GM23338 (cell line): ENCODE results near the gene NACAD. TPM values are rescaled to one million over a fixed set of nuclear protein-coding genes. Genes with fewer than 3 reads are reported as not detected.

Source experiments
- ATAC-seq: fragments of 200-7000 bp; cut with Tn5 transposase; 3 replicates; pipeline ENCODE4 v1.9.1; 2020
- DNase-seq: peaks from one replicate; pipeline ENCODE4 v3.0.0-alpha.2; 2015; ENCODE audit warnings: low spot score
- H2AFZ ChIP-seq: fragments of 200-600 bp; sonication (generic); 2 replicates; pipeline ENCODE4 v1.8.0; 2016; ENCODE audit warnings: antibody characterized with exemption, mild to moderate bottlenecking, moderate library complexity
- H3F3A ChIP-seq: fragments of 200-600 bp; sonication (generic); replicated peaks from 2 replicates; pipeline ENCODE4 v1.8.0; 2017; ENCODE audit warnings: antibody characterized with exemption, mixed run types, low read depth
- H3K27ac ChIP-seq: fragments of 200-600 bp; sonication (generic); 2 replicates; pipeline ENCODE4 v1.6.1; 2016; ENCODE audit warnings: low read depth
- H3K27me3 ChIP-seq: fragments of 200-600 bp; sonication (generic); 2 replicates; pipeline ENCODE4 v1.8.0; 2016; ENCODE audit warnings: mild to moderate bottlenecking, mixed run types, moderate library complexity; ENCODE audit not compliant: insufficient read depth
- H3K36me3 ChIP-seq: fragments of 200-600 bp; sonication (generic); 2 replicates; pipeline ENCODE4 v1.8.0; 2016; ENCODE audit warnings: mild to moderate bottlenecking; ENCODE audit not compliant: insufficient read depth
- H3K4me1 ChIP-seq: fragments of 200-600 bp; sonication (generic); 2 replicates; pipeline ENCODE4 v1.8.0; 2016; ENCODE audit warnings: mild to moderate bottlenecking, moderate library complexity; ENCODE audit not compliant: insufficient read depth
- H3K4me2 ChIP-seq: fragments of 200-600 bp; sonication (generic); 2 replicates; pipeline ENCODE4 v1.7.1; 2017; ENCODE audit warnings: mixed run types
- H3K4me3 ChIP-seq: fragments of 200-600 bp; sonication (generic); 2 replicates; pipeline ENCODE4 v1.6.1; 2016; ENCODE audit warnings: mixed run types
- H3K79me2 ChIP-seq: fragments of 200-600 bp; sonication (generic); replicated peaks from 2 replicates; pipeline ENCODE4 v1.8.0; 2017; ENCODE audit warnings: mild to moderate bottlenecking; ENCODE audit not compliant: insufficient read depth
- H3K9me2 ChIP-seq: fragments of 200-600 bp; sonication (generic); 2 replicates; pipeline ENCODE4 v1.8.0; 2017; ENCODE audit not compliant: insufficient read depth
- H4K20me1 ChIP-seq: fragments of 200-600 bp; sonication (generic); replicated peaks from 2 replicates; pipeline ENCODE4 v1.8.0; 2017; ENCODE audit warnings: mild to moderate bottlenecking; ENCODE audit not compliant: insufficient read depth
- H3K27ac Mint-ChIP-seq: 2 replicates; pipeline ENCODE4 v1.8.0; 2020; ENCODE audit warnings: inconsistent platforms, mild to moderate bottlenecking, moderate library complexity, mixed read lengths
- H3K27me3 Mint-ChIP-seq: 3 replicates; pipeline ENCODE4 v1.8.0; 2022; ENCODE audit warnings: low read depth, mild to moderate bottlenecking, moderate library complexity, mixed read lengths, inconsistent platforms; ENCODE audit not compliant: insufficient read depth, poor library complexity
- H3K36me3 Mint-ChIP-seq: 3 replicates; pipeline ENCODE4 v1.8.0; 2021; ENCODE audit warnings: low read depth, mild to moderate bottlenecking, inconsistent platforms, moderate library complexity, mixed read lengths
- H3K4me1 Mint-ChIP-seq: 3 replicates; pipeline ENCODE4 v1.8.0; 2020; ENCODE audit warnings: mild to moderate bottlenecking, inconsistent platforms, mixed read lengths
- H3K4me3 Mint-ChIP-seq: 3 replicates; pipeline ENCODE4 v1.8.0; 2021; ENCODE audit warnings: moderate library complexity, mild to moderate bottlenecking, inconsistent platforms, mixed read lengths
- H3K9me3 Mint-ChIP-seq: 3 replicates; pipeline ENCODE4 v1.8.0; 2020; ENCODE audit warnings: moderate library complexity, mild to moderate bottlenecking, inconsistent platforms, mixed read lengths
- CREB1 ChIP-seq: fragments of 250-450 bp; sonication (Bioruptor Pico); IDR thresholded peaks from 2 replicates; pipeline ENCODE4 v1.5.0; 2020; ENCODE audit warnings: low read depth, mild to moderate bottlenecking, moderate library complexity
- EZH2 ChIP-seq: fragments of 200-600 bp; sonication (generic); IDR thresholded peaks from one replicate; pipeline ENCODE4 v1.8.0; 2017; ENCODE audit warnings: antibody characterized with exemption, mild to moderate bottlenecking, low read depth; ENCODE audit not compliant: unreplicated experiment
- EZH2phosphoT487 ChIP-seq: fragments of 200-600 bp; sonication (generic); IDR thresholded peaks from one replicate; pipeline ENCODE4 v1.8.1; 2018; ENCODE audit warnings: antibody characterized with exemption; ENCODE audit not compliant: unreplicated experiment
- JUNB ChIP-seq: IDR thresholded peaks from one replicate; pipeline ENCODE4 v1.6.1; 2016; ENCODE audit warnings: antibody characterized with exemption; ENCODE audit not compliant: unreplicated experiment
- NANOG ChIP-seq: IDR thresholded peaks from 2 replicates; pipeline ENCODE4 v1.6.1; 2016; ENCODE audit warnings: antibody characterized with exemption, borderline replicate concordance
- POLR2AphosphoS5 ChIP-seq: IDR thresholded peaks from 2 replicates; pipeline ENCODE4 v1.6.1; 2016; ENCODE audit warnings: antibody characterized with exemption, low read depth
- STAT1 ChIP-seq: IDR thresholded peaks from one replicate; pipeline ENCODE4 v1.6.1; 2016; ENCODE audit warnings: antibody characterized with exemption; ENCODE audit not compliant: unreplicated experiment
- ZNF114 ChIP-seq: fragments of 250-450 bp; sonication (Bioruptor Pico); IDR thresholded peaks from 2 replicates; pipeline ENCODE4 v1.5.0; 2020; ENCODE audit warnings: mild to moderate bottlenecking, moderate library complexity
- ZNF331 ChIP-seq: fragments of 250-450 bp; sonication (Bioruptor Pico); IDR thresholded peaks from 2 replicates; pipeline ENCODE4 v1.5.0; 2020; ENCODE audit warnings: low read depth, mild to moderate bottlenecking, moderate library complexity
- polyA plus RNA-seq: library from polyadenylated mRNA; unstranded; fragments of >200 nt; fragmentation: Nextera tagmentation; extraction: Ambion mirVana; gene quantifications from 2 replicates; pipeline ENCODE4 v1.2.1, GENCODE V29; 2016
- total RNA-seq: library from RNA; depleted of rRNA; stranded (reverse); fragments of >200 nt; shearing (Covaris generic); gene quantifications from 2 replicates; pipeline ENCODE4 v1.2.3, GENCODE V29; 2014
- TF ChIP-seq, protein P1 (sequence below): fragments of 250-450 bp; sonication (Bioruptor Pico); IDR thresholded peaks from 2 replicates; pipeline ENCODE4 v1.5.0; 2020; ENCODE audit warnings: mild to moderate bottlenecking, moderate library complexity
- TF ChIP-seq, protein P2 (sequence below): IDR thresholded peaks from 2 replicates; pipeline ENCODE4 v1.6.1; 2016; ENCODE audit warnings: antibody characterized with exemption
- TF ChIP-seq, protein P3 (sequence below), 2 experiments: fragments of 200-600 bp in 1 of 2; sonication (generic) in 1 of 2; conservative IDR thresholded peaks; 2 replicates each; pipeline versions ENCODE4 v1.5.1 to v1.6.1; 2016 to 2017; ENCODE audit warnings: antibody characterized with exemption in 2 of 2, low read depth in 2 of 2, mild to moderate bottlenecking in 2 of 2, moderate library complexity in 1 of 2

Gene NACAD
- total and polyA plus RNA-seq, 2 experiments from 2014 or later: 6.1 to 11.2 TPM

DNA sequence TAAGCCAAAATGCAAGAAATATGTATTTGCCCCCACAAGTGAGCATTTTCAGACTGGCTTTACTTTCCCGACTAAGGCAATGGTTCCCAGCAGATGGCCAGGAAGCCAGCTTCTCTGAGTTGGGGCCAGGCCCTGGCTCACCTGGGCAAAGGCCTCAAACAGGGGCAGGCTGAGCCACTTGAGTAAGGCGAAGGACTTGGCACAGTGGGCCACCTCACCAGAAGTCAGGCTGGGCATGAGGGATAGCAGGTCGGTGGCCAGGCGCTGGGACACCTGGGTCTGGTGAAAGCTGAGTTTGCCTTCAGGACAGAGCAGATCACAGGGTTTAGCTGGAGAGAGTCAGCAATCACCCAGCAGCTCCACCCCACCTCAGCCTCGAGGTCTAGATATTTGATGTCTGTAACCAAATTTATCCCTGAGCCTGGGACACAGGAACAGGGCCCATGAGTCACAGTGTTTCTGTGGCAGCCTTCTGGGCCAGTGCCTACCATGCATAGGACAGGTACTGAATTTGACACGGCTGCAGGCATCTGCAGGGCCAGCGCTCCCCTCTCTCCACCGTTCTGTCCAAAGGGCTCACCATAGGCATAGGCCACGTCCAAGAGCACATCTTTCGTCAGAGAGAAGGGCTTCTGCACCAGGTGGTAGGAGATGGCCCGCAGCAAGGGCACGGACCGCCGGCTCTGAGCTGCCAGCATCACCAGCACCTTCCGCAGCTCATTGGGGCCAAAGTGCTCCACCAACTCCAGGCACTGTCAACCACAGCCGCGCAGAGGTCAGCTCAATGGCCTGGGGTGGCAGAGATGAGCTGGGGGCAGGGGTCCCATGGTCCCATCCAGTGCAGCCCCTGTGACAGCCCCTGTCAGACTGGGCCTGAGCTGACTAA lies 15.4 kb upstream of the NACAD start (continued):
- TF ChIP-seq, protein P1, sequence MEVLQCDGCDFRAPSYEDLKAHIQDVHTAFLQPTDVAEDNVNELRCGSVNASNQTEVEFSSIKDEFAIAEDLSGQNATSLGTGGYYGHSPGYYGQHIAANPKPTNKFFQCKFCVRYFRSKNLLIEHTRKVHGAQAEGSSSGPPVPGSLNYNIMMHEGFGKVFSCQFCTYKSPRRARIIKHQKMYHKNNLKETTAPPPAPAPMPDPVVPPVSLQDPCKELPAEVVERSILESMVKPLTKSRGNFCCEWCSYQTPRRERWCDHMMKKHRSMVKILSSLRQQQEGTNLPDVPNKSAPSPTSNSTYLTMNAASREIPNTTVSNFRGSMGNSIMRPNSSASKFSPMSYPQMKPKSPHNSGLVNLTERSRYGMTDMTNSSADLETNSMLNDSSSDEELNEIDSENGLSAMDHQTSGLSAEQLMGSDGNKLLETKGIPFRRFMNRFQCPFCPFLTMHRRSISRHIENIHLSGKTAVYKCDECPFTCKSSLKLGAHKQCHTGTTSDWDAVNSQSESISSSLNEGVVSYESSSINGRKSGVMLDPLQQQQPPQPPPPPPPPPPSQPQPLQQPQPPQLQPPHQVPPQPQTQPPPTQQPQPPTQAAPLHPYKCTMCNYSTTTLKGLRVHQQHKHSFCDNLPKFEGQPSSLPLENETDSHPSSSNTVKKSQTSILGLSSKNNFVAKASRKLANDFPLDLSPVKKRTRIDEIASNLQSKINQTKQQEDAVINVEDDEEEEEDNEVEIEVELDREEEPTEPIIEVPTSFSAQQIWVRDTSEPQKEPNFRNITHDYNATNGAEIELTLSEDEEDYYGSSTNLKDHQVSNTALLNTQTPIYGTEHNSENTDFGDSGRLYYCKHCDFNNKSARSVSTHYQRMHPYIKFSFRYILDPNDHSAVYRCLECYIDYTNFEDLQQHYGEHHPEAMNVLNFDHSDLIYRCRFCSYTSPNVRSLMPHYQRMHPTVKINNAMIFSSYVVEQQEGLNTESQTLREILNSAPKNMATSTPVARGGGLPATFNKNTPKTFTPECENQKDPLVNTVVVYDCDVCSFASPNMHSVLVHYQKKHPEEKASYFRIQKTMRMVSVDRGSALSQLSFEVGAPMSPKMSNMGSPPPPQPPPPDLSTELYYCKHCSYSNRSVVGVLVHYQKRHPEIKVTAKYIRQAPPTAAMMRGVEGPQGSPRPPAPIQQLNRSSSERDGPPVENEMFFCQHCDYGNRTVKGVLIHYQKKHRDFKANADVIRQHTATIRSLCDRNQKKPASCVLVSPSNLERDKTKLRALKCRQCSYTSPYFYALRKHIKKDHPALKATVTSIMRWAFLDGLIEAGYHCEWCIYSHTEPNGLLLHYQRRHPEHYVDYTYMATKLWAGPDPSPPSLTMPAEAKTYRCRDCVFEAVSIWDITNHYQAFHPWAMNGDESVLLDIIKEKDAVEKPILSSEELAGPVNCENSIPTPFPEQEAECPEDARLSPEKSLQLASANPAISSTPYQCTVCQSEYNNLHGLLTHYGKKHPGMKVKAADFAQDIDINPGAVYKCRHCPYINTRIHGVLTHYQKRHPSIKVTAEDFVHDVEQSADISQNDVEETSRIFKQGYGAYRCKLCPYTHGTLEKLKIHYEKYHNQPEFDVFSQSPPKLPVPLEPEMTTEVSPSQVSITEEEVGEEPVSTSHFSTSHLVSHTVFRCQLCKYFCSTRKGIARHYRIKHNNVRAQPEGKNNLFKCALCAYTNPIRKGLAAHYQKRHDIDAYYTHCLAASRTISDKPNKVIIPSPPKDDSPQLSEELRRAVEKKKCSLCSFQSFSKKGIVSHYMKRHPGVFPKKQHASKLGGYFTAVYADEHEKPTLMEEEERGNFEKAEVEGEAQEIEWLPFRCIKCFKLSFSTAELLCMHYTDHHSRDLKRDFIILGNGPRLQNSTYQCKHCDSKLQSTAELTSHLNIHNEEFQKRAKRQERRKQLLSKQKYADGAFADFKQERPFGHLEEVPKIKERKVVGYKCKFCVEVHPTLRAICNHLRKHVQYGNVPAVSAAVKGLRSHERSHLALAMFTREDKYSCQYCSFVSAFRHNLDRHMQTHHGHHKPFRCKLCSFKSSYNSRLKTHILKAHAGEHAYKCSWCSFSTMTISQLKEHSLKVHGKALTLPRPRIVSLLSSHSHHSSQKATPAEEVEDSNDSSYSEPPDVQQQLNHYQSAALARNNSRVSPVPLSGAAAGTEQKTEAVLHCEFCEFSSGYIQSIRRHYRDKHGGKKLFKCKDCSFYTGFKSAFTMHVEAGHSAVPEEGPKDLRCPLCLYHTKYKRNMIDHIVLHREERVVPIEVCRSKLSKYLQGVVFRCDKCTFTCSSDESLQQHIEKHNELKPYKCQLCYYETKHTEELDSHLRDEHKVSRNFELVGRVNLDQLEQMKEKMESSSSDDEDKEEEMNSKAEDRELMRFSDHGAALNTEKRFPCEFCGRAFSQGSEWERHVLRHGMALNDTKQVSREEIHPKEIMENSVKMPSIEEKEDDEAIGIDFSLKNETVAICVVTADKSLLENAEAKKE (CRISPR knock-in tag): no peak
- no peak for TF ChIP-seq ZNF331 (CRISPR knock-in tag)
- TF ChIP-seq NANOG: no peak
- TF ChIP-seq POLR2AphosphoS5: no peak
- TF ChIP-seq EZH2phosphoT487: no peak
- no peak for TF ChIP-seq ZNF114 (CRISPR knock-in tag)

DNA sequence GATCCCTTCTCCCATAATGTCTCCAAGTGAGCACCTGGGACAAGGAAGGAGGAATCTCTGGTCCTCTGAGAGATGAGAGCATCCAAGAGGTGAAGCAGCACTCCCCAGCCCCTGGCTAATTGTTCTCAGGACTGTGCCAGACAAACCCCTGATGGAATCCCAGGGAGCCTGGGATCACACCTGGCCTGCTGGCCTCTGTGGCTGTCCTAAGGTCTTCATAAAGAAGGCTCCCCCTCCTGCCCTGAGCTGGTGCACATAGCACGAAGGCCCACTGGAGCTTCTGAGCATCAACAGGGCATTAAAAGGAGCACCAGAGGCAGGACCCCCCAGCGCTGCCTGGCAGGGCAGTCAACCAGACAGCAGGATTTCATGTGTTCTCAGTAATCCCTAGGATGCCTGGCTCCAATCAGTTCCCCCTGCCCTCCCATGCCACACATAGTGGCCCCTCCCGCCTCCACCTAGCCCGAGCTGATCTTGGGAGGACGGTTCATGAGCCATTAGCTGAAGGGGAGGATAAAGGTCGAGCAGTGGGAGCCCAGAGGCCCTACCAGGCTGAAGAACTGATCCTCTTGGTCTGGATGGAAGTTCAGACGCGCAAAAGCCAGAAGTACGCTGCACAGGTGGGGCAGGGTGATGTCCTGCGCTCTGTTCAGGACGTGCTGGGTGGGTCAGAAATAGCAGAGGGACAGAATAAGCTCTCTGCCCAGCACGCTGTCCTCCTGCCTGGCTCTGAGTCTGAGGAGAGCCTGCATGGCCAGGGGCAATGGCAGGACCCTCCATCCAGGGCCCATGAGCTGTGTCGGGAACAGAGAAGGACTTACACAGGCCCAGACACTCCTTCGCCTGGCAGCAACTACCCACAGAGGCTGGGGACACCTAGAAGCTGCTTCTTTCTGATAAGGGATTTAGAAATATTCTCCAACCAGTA lies 14.3 kb upstream of the NACAD start:
- no peak for DNase-seq
- Histone ChIP-seq H3K4me1 (no peaks in the 10 kb centered on the region), H3K4me3 (no peak overlapping the region), H4K20me1 (peaks cover 41% of the 10 kb centered on the region), H3K4me2 (no peak overlapping the region), H2AFZ (no peak overlapping the region), H3K36me3 (peaks cover 50% of the 10 kb centered on the region), H3K27ac (no peak overlapping the region), H3K79me2 (peaks cover 21% of the 10 kb centered on the region), H3F3A (peaks cover 14% of the 10 kb centered on the region; the same call in 1 of the 2 replicates), H3K9me2 (no peaks in the 10 kb centered on the region), H3K27me3 (no peaks in the 10 kb centered on the region)
- H3K36me3 Mint-ChIP-seq: peaks cover 84% of the 10 kb centered on the region
- no peak for ATAC-seq
- H3K4me1 Mint-ChIP-seq: no peaks in the 10 kb centered on the region
- no peak overlapping the region for H3K27ac Mint-ChIP-seq
- H3K4me3 Mint-ChIP-seq: no peak overlapping the region
- peaks cover 9% of the 10 kb centered on the region for H3K27me3 Mint-ChIP-seq
- no peaks in the 10 kb centered on the region for H3K9me3 Mint-ChIP-seq
- no peak for TF ChIP-seq POLR2AphosphoS5
- no peak for TF ChIP-seq EZH2
- TF ChIP-seq, protein P2, sequence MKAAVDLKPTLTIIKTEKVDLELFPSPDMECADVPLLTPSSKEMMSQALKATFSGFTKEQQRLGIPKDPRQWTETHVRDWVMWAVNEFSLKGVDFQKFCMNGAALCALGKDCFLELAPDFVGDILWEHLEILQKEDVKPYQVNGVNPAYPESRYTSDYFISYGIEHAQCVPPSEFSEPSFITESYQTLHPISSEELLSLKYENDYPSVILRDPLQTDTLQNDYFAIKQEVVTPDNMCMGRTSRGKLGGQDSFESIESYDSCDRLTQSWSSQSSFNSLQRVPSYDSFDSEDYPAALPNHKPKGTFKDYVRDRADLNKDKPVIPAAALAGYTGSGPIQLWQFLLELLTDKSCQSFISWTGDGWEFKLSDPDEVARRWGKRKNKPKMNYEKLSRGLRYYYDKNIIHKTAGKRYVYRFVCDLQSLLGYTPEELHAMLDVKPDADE: no peak
- no peak for TF ChIP-seq ZNF331 (CRISPR knock-in tag)
- TF ChIP-seq JUNB: no peak
- TF ChIP-seq STAT1: no peak
- TF ChIP-seq, protein P3, sequence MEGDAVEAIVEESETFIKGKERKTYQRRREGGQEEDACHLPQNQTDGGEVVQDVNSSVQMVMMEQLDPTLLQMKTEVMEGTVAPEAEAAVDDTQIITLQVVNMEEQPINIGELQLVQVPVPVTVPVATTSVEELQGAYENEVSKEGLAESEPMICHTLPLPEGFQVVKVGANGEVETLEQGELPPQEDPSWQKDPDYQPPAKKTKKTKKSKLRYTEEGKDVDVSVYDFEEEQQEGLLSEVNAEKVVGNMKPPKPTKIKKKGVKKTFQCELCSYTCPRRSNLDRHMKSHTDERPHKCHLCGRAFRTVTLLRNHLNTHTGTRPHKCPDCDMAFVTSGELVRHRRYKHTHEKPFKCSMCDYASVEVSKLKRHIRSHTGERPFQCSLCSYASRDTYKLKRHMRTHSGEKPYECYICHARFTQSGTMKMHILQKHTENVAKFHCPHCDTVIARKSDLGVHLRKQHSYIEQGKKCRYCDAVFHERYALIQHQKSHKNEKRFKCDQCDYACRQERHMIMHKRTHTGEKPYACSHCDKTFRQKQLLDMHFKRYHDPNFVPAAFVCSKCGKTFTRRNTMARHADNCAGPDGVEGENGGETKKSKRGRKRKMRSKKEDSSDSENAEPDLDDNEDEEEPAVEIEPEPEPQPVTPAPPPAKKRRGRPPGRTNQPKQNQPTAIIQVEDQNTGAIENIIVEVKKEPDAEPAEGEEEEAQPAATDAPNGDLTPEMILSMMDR (conservative IDR thresholded peaks at IDR 0.05; ENCODE audit: low read depth in 2 of 2): no peak
- TF ChIP-seq EZH2phosphoT487: no peak
- no peak for TF ChIP-seq CREB1
- no peak for TF ChIP-seq ZNF114 (CRISPR knock-in tag)
